ENCODE measurements around the gene SPATA2L.

Gene SPATA2L

DNA sequence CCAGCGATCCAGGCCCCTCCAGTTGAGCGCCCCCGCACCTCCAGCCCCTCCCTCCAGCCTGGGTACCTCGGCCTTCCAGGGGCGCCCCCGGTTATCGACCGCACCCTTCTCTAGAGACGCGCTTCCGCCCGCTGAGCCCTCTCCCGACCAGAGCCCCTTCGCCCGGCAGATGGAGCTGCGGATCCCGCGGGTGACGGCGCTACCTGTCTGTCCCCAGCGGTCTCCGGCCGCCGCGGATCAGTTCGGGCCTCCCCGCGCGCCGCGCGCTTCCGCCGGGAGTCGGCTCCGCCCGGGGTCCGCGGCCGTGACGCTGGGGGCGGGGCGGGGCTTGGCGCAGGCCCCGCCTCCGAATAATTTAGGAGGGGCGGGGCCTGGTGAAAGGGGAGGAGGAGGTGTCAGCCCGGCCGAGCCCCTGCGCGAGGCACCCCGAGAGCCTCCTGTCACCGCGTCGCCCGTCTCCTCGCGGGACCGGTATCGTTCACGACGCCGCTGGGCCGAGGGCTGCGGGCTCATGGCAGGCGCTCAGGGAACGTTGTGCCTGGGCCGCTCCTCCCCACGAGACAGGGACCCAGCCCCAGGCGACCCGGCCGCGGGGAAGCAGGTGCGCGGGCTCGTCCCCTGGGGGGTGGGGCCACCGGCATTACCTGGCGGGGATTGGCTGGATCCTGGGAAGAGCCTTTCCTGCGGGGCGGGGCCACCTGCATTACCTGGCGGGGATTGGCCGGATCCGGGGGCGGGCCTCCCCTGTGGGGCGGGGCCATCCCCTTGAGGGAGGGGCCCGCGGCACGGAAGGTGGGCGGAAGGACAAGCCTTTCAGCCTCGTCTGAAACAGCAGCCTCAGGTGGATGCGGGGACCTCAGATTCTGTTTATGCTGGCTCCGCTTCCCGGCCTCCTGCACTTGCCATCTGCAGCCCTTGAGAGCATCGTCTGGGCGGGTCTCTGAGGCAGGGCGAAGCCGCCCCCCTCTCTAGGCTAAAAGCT, at the start of gene SPATA2L:
TSS of gene SPATA2L (minus strand) at position 281 of the 982 bp plus-strand sequence. CDS start 473 bp downstream, outside the sequence.
- DNase-seq = peak; percentile 73

DNA sequence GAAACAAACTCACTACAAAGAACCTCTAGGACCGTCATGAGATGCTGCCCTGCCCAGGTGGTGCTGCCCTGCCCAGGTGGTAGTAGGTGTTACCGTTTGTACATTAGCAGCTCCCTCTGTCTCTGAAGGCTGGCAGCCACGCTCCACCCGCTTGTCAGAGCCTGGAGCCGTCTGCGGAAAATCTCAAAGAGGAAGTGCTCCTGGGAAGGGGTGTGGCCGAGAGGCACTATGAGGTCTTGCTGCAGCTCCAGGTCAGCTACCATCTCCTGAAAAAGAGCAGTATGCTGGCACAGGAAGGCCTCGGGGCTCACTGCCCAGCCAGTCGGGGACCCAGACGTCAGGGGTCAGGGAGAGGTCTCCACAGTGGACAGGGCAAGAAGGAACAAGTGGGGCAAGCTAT, 48.1 kb upstream of the SPATA2L start:
- no peak for DNase-seq

DNA sequence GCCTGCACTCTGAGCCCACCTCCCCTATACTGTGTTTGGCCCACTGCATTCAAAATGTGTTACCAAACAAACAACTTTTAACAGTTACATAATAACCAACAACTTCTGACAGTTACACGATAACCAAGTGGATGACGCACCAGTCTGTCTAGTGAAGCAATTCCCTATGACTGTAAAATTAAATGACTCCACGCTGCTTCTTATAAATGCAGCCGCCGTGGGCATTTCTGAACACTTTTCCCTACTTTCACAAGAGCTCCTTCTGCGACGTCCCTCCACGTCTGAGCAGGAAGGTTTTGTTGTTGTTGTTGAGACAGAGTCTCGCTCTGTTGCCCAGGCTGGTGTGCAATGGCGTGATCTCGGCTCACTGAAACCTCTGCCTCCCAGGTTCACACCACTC, 47.4 kb upstream of the SPATA2L start:
- no peak for DNase-seq

- DNase-seq = no peak
Observed at GRCh38 chr16:89748076-89748475, 46.6 kb upstream of the SPATA2L start.

DNA sequence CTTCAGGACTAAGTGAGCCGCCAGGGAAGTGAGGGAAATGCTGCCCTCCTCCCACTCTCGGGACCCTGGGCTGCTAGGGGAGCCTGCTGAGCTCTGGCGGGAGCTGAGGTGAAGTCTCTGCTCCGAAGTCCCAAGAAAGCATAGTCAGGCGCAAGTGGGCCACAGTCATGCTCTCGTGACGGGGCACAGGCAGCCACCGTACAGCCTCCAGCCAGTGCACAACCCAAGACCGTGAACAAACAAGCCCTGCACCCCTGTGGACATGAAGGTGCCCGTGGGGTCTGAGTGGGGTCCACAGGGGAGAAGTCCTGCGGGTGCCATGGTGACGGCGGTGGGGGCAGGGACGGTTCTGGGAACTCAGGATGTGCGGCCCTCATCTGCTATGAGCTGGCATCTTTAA, 44.5 kb upstream of the SPATA2L start:
- no peak for DNase-seq

DNA sequence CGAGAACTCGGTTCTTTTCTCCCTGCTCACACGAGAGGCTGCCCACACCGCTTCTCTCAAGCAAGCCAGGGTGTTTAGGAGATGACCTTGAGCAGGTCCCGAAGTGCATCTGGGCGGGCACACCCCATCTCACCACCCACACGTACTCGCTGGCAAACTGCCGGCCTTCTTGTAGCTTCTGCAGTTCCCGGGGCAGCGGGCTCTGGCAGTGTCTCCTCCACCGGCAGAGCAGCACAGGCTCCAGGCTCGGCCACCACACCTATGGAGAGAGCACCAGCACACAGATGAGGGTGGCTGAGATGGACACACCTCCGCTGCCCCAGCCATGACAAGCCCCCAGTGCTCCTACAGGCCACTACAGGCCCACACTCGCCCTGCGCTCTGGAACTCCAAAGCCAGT, 43.3 kb upstream of the SPATA2L start:
- no peak for DNase-seq

- DNase-seq = no peak
Observed at GRCh38 chr16:89742948-89743347, 41.4 kb upstream of the SPATA2L start.

DNA sequence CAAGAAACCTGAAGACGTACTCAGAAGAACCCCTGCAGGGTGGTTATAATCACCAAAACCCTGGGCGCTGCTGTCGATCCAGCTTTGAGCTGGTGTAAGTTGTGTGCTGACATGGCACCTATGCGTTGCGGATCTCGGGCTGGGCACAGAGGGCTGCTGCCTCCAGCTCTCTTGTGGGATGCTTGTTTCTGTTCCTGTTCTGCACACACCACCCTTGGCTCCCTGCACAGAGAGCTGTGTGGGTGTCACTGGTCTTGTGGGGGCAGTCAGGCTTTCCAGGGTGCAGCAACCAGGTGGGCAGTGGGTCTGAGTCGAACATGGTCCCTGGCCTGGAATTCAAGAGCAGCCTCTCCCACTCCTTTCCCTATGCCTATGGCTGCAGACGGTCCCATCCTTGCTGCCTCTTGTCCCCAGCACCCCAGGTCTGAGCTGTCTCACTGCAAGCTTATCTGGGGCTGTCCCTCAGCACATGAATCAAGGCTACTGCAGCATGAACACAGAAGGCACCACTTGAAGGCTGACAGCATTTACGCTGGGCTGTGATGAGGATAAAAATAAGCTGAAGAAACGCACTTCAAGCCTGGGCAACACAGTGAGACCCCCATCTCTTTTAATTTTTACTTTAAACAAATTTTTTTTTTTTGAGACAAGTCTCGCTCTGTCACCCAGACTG, 40.0 kb upstream of the SPATA2L start:
- no peak for DNase-seq

DNA sequence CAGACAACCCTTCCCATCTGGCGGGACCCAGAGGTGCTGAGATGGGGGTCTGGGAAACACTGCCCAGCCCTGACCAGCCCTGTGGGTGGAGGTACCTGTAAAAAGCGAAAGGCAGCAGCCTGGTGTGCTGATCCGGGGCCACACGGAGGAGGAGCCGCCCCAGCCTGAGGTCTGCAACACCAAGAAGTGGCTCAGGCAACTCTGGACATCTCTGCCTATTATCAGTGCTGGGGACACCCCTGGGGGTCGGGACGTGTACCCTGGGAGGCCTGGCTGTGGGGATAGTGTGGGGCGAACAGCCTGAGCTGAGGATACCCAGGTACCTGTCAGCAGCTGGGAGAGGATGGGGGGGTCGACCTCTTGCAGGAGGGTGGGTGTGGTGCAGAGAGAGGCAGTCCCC, 37.9 kb upstream of the SPATA2L start:
- no peak for DNase-seq

- DNase-seq = no peak
Observed at GRCh38 chr16:89738538-89739317, 37.2 kb upstream of the SPATA2L start.

DNA sequence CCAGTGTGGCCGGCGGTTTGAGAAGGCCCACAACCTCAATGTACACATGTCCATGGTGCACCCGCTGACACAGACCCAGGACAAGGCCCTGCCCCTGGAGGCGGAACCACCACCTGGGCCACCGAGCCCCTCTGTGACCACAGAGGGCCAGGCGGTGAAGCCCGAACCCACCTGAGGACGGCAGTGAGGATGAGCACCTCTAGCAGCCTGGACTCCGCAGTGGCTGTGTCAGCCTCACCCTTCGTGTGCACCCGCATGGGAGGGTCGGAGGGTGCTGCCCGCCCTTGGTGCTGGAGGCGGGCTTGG, 36.5 kb upstream of the SPATA2L start:
- DNase-seq = no peak

DNA sequence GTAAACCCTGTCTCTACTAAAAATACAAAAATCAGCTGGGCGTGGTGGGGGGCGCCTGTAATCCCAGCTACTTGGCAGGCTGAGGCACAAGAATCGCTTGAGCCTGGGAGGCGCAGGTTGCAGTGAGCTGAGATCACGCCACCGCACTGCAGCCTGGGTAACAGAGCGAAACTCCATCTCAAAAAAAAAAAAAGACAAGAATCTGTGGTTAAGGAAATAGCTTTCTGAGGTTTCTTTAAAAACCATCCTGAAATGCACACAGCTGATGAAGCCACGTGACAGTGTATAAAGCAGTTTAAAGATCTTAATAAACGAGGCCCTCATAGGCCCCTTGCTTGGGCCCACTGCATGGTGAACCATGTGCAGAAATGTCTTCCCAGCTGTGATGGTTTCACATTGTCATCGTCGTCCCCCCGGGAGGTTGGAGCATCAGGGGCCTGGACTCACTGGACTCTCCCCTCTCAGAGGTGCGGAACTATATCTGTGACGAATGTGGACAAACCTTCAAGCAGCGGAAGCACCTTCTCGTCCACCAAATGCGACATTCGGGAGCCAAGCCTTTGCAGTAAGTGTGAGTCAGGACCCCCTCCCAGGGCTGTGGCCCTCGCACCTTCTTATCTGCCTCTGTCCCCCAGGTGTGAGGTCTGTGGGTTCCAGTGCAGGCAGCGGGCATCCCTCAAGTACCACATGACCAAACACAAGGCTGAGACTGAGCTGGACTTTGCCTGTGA, 36.0 kb upstream of the SPATA2L start:
- no peak for DNase-seq

DNA sequence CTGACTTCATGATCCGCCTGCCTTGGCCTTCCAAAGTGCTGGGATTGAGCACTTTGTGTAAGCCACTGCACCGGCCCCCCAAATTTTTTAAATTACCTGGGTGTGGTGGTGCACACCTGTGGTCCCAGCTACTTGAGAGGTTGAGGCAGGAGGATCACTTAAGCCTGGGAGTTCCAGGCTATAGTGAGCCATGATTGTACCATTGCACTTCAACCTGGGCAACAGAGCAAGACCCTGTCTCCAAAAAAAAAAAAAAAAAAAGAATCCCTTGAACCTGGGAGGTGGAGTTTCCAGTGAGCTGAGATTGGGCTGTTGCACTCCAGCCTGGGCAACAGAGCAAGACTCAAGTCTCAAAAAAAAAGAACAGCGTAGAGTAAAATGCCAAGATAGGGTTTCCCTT, 35.0 kb upstream of the SPATA2L start:
- DNase-seq = no peak

GRCh38 chr16:89733792-89734191, 32.3 kb upstream of the SPATA2L start:
- DNase-seq = no peak

DNA sequence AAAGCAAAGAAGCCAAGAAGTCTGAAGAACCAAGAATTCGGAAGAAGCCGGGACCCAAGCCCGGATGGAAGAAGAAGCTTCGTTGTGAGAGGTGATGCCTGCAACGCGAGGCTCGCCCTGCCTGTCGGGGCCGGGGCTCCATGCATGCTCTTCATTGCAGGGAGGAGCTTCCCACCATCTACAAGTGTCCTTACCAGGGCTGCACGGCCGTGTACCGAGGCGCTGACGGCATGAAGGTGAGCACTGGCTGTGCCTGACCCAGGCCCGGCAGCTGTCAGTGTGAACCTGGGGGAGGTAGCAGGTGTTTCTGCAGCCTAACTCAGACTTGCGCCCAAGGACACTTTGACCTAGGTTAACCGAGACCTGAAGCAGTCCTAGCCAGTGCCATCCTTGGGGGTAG, 31.8 kb upstream of the SPATA2L start:
- no peak for DNase-seq

DNA sequence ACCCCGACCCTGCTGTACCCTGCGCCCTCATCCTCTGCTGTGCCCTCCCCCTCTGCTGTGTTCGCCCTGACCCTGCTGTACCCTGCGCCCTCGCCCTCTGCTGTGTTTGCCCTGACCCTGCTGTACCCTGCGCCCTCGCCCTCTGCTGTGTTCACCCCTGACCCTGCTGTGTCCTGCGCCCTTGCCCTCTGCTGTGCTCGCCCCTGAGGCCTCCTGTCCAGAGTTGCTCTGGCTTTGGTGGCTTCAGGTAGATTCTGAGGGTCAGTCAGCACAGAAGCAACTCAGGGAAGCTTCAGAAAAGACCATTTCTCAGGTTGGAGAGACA, 31.4 kb upstream of the SPATA2L start:
- no peak for DNase-seq

GRCh38 chr16:89732142-89732917, 30.8 kb upstream of the SPATA2L start:
- DNase-seq = no peak

DNA sequence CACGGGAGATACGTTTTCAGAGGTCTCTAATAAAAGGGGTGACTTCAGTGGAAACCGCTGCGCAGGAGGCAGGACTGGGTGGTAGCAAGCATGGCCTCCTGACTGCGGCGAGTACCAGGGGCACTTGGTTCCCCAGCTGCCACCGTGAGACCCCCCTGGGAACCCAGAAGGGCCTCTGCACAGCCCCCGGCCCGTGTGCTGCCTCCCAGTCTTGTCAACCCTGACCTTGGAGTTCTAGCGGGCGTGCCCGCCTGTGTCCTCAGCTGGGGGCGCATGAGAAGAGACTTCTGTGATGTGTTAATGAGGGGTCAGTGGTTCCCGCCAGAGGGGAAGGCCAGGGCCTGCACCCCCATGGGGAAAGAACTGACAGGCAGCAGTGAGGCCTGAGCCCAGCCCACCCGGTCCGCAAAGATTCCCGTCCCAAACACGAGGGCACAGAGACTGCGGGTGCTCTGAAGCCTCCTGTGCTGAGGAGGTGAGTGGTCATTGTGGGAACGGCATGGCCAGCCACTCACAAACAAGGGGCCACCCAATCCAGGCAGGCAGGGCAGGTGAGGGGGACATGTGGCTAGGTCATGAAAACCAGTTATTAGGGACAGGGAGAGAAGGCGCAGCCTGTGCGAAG, 29.2 kb upstream of the SPATA2L start:
- DNase-seq = no peak

GRCh38 chr16:89729863-89730593, 28.5 kb upstream of the SPATA2L start:
- no peak for DNase-seq

DNA sequence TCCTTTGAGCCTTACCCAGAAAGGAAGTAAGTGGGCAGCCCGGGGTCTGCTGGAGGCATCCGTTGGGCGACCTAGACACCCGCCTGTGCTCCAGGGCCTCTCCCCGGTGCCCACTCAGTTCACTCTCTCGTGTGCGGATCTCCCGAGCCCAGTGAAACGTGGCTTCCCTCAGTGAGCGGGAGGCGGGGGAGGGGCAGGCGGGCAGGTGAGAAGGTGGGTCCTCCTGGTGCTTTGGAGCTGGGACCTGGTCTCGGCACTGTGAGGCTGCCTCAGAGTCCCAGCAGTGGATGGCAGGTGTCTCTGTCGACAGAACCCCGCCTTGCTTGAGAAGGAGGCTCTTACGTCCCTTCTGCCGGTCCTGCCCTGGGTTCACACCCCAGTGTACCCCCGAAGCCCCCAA, 27.8 kb upstream of the SPATA2L start:
- no peak for DNase-seq

Measured in fibroblast of skin of right quadriceps (primary cell).